ENCODE measurements around the gene TTC13. TPM values are rescaled to one million over a fixed set of nuclear protein-coding genes. Genes with fewer than 3 reads are reported as not detected.

The TTC13 gene
- total RNA-seq, 1 donor from 2014 or later: 23.0 TPM

- Mint-ChIP-seq H3K27me3 (ENCODE audit: insufficient read depth, low read depth) (no peaks in the 10 kb centered on the region), H3K36me3 (peaks cover 29% of the 10 kb centered on the region)
Observed at GRCh38 chr1:230994860-230995259, 16.2 kb upstream of the TTC13 start.

GRCh38 chr1:230992100-230992774 is 13.6 kb upstream of the TTC13 start:
- no peak overlapping the region for H3K4me3 Mint-ChIP-seq
- Histone ChIP-seq H3K9ac (no peak overlapping the region), H3K4me1 (no peaks in the 10 kb centered on the region), H3K4me2 (no peak overlapping the region), H4K20me1 (ENCODE audit: low read depth) (no peaks in the 10 kb centered on the region), H3K9me3 (ENCODE audit: low read depth) (no peaks in the 10 kb centered on the region), H3F3A (ENCODE audit: low read depth) (no peaks in the 10 kb centered on the region), H3K79me2 (ENCODE audit: low read depth) (no peaks in the 10 kb centered on the region), H3K36me3 (no peaks in the 10 kb centered on the region), H3K27me3 (no peaks in the 10 kb centered on the region), H2AFZ (replicated peaks) (no peak overlapping the region), H3K4me3 (no peak overlapping the region), H3K27ac (no peak overlapping the region)
- no peaks in the 10 kb centered on the region for H3K27me3 Mint-ChIP-seq (ENCODE audit: insufficient read depth, low read depth)
- H3K27ac Mint-ChIP-seq: no peak overlapping the region
- TF ChIP-seq, protein P1, sequence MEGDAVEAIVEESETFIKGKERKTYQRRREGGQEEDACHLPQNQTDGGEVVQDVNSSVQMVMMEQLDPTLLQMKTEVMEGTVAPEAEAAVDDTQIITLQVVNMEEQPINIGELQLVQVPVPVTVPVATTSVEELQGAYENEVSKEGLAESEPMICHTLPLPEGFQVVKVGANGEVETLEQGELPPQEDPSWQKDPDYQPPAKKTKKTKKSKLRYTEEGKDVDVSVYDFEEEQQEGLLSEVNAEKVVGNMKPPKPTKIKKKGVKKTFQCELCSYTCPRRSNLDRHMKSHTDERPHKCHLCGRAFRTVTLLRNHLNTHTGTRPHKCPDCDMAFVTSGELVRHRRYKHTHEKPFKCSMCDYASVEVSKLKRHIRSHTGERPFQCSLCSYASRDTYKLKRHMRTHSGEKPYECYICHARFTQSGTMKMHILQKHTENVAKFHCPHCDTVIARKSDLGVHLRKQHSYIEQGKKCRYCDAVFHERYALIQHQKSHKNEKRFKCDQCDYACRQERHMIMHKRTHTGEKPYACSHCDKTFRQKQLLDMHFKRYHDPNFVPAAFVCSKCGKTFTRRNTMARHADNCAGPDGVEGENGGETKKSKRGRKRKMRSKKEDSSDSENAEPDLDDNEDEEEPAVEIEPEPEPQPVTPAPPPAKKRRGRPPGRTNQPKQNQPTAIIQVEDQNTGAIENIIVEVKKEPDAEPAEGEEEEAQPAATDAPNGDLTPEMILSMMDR (IDR thresholded peaks at IDR 0.05): no peak
- no peak for TF ChIP-seq EZH2 (IDR thresholded peaks at IDR 0.05)
- no peak for TF ChIP-seq EZH2phosphoT487 (IDR thresholded peaks at IDR 0.05)
- peaks cover 22% of the 10 kb centered on the region for H3K36me3 Mint-ChIP-seq
- no peaks in the 10 kb centered on the region for H3K9me3 Mint-ChIP-seq
- H3K4me1 Mint-ChIP-seq: no peaks in the 10 kb centered on the region
- no peak for DNase-seq (ENCODE audit: low spot score)

More at GRCh38 chr1:230994860-230995259, 16.2 kb upstream of the TTC13 start:
- Histone ChIP-seq H3K27me3 (no peaks in the 10 kb centered on the region), H3K79me2 (ENCODE audit: low read depth) (no peaks in the 10 kb centered on the region), H3K36me3 (no peaks in the 10 kb centered on the region), H3K9me3 (ENCODE audit: low read depth) (no peaks in the 10 kb centered on the region), H3F3A (ENCODE audit: low read depth) (no peaks in the 10 kb centered on the region), H3K9ac (no peak overlapping the region), H3K4me1 (no peaks in the 10 kb centered on the region), H2AFZ (replicated peaks) (no peak overlapping the region), H4K20me1 (ENCODE audit: low read depth) (no peaks in the 10 kb centered on the region), H3K4me2 (no peak overlapping the region), H3K27ac (no peak overlapping the region), H3K4me3 (no peak overlapping the region)
- H3K9me3 Mint-ChIP-seq: no peaks in the 10 kb centered on the region
- H3K27ac Mint-ChIP-seq: no peak overlapping the region
- DNase-seq (ENCODE audit: low spot score): no peak
- TF ChIP-seq EZH2phosphoT487 (IDR thresholded peaks at IDR 0.05): no peak
- TF ChIP-seq, protein P1 (IDR thresholded peaks at IDR 0.05): no peak
- no peak for TF ChIP-seq EZH2 (IDR thresholded peaks at IDR 0.05)
- H3K4me3 Mint-ChIP-seq: no peak overlapping the region
- no peaks in the 10 kb centered on the region for H3K4me1 Mint-ChIP-seq

- no peak overlapping the region for H2AFZ ChIP-seq (replicated peaks)
- no peak overlapping the region for H3K4me3 Mint-ChIP-seq
- no peak overlapping the region for H3K27ac ChIP-seq
- no peaks in the 10 kb centered on the region for H3K27me3 ChIP-seq
- no peak overlapping the region for H3K4me2 ChIP-seq
- H3K4me1 ChIP-seq: peaks cover 9% of the 10 kb centered on the region
- DNase-seq (ENCODE audit: low spot score): no peak
- H3K4me3 ChIP-seq: no peak overlapping the region
- H3K27me3 Mint-ChIP-seq (ENCODE audit: insufficient read depth, low read depth): no peaks in the 10 kb centered on the region
- no peaks in the 10 kb centered on the region for H3K79me2 ChIP-seq (ENCODE audit: low read depth)
- H3K9me3 ChIP-seq (ENCODE audit: low read depth): no peaks in the 10 kb centered on the region
- peaks cover 15% of the 10 kb centered on the region for H3K36me3 Mint-ChIP-seq
- H3K4me1 Mint-ChIP-seq: no peaks in the 10 kb centered on the region
- no peak overlapping the region for H3K9ac ChIP-seq
- H3K9me3 Mint-ChIP-seq: no peaks in the 10 kb centered on the region
- no peaks in the 10 kb centered on the region for H3K36me3 ChIP-seq
- H4K20me1 ChIP-seq (ENCODE audit: low read depth): peaks cover 5% of the 10 kb centered on the region
- H3F3A ChIP-seq (ENCODE audit: low read depth): no peaks in the 10 kb centered on the region
- TF ChIP-seq EZH2phosphoT487 (IDR thresholded peaks at IDR 0.05) (no peak), EZH2 (IDR thresholded peaks at IDR 0.05) (no peak)
- TF ChIP-seq, protein P1 (IDR thresholded peaks at IDR 0.05): no peak
- H3K27ac Mint-ChIP-seq: peak overlapping the region; percentile 19
Observed at GRCh38 chr1:230987448-230987847, 8.8 kb upstream of the TTC13 start.
